ENCODE measurements around the gene PNPLA1. TPM values are rescaled to one million over a fixed set of nuclear protein-coding genes. Genes with fewer than 3 reads are reported as not detected.

The PNPLA1 gene
- polyA plus RNA-seq, 1 donor (not counting 4 experiments of a cell fraction or from before 2014, with no cell fraction given) = 0.14 TPM

- no peak for FAIRE-seq
- Histone ChIP-seq H3K27me3 (ENCODE audit: control insufficient read depth, extremely low read depth, insufficient read depth, low read length) (peaks cover 24% of the 10 kb centered on the region), H2AFZ (ENCODE audit: control insufficient read depth, low read length) (no peak overlapping the region), H3K36me3 (ENCODE audit: control insufficient read depth in 2 of 2, extremely low read depth in 1 of 2, insufficient read depth in 2 of 2, low read length in 2 of 2) (no peaks in the 10 kb centered on the region), H3K79me2 (ENCODE audit: control insufficient read depth, insufficient read depth, low read length) (no peaks in the 10 kb centered on the region), H3K4me2 (ENCODE audit: control insufficient read depth, extremely low read depth, insufficient read depth, low read depth, low read length) (no peak overlapping the region), H3K27ac (ENCODE audit: control insufficient read depth, insufficient read depth, low read length) (no peak overlapping the region), H3K9me1 (ENCODE audit: control insufficient read depth, extremely low read depth, insufficient read depth, low read length) (no peaks in the 10 kb centered on the region), H4K20me1 (ENCODE audit: control insufficient read depth, extremely low read depth, insufficient read depth, low read length) (no peaks in the 10 kb centered on the region), H3K4me3 (ENCODE audit: control insufficient read depth in 2 of 3, extremely low read depth in 1 of 3, insufficient read depth in 2 of 3, low read depth in 1 of 3, low read length in 3 of 3) (no peak overlapping the region), H3K9me3 (ENCODE audit: control insufficient read depth, low read depth, low read length) (no peaks in the 10 kb centered on the region), H3K9ac (ENCODE audit: control insufficient read depth, extremely low read depth, insufficient read depth, low read length) (no peak overlapping the region), H3K4me1 (ENCODE audit: control insufficient read depth, extremely low read depth, insufficient read depth, low read length) (peaks cover 3% of the 10 kb centered on the region)
- no peak for TF ChIP-seq EZH2 (IDR thresholded peaks at IDR 0.05; ENCODE audit: low read length)
- TF ChIP-seq CTCF (optimal IDR thresholded peaks at IDR 0.05 in 1 of 3, IDR thresholded peaks at IDR 0.05 in 1 of 3, conservative IDR thresholded peaks at IDR 0.05 in 1 of 3; ENCODE audit: extremely low read depth in 1 of 3, insufficient read depth in 2 of 3, low read length in 3 of 3) = no peak
- no peak for DNase-seq (ENCODE audit: low read depth, low spot score)
- dilution Hi-C loops (cut with MboI; ENCODE audit: extremely low pct_ligation_motif_present, low sequenced_read_pairs) = no loop called here
These were observed 11.1 kb downstream of the PNPLA1 start for GRCh38 chr6:36280983-36281382.

GRCh38 chr6:36283608-36284007 is 13.7 kb downstream of the PNPLA1 start:
- H3K36me3 ChIP-seq (ENCODE audit: control insufficient read depth in 2 of 2, extremely low read depth in 1 of 2, insufficient read depth in 2 of 2, low read length in 2 of 2) = no peaks in the 10 kb centered on the region
- FAIRE-seq (no peak), DNase-seq (ENCODE audit: low read depth, low spot score) (no peak)
- no peak overlapping the region for H3K4me3 ChIP-seq (ENCODE audit: control insufficient read depth in 2 of 3, extremely low read depth in 1 of 3, insufficient read depth in 2 of 3, low read depth in 1 of 3, low read length in 3 of 3)
- H3K9me1 ChIP-seq (ENCODE audit: control insufficient read depth, extremely low read depth, insufficient read depth, low read length) = no peaks in the 10 kb centered on the region
- H3K79me2 ChIP-seq (ENCODE audit: control insufficient read depth, insufficient read depth, low read length) = no peaks in the 10 kb centered on the region
- no peak overlapping the region for H3K27ac ChIP-seq (ENCODE audit: control insufficient read depth, insufficient read depth, low read length)
- H4K20me1 ChIP-seq (ENCODE audit: control insufficient read depth, extremely low read depth, insufficient read depth, low read length) = no peaks in the 10 kb centered on the region
- no peak overlapping the region for H3K9ac ChIP-seq (ENCODE audit: control insufficient read depth, extremely low read depth, insufficient read depth, low read length)
- H3K27me3 ChIP-seq (ENCODE audit: control insufficient read depth, extremely low read depth, insufficient read depth, low read length) = peaks cover 24% of the 10 kb centered on the region
- no peak overlapping the region for H3K4me2 ChIP-seq (ENCODE audit: control insufficient read depth, extremely low read depth, insufficient read depth, low read depth, low read length)
- dilution Hi-C loops (cut with MboI; ENCODE audit: extremely low pct_ligation_motif_present, low sequenced_read_pairs) = no loop called here
- H2AFZ ChIP-seq (ENCODE audit: control insufficient read depth, low read length) = no peak overlapping the region
- H3K4me1 ChIP-seq (ENCODE audit: control insufficient read depth, extremely low read depth, insufficient read depth, low read length) = no peaks in the 10 kb centered on the region
- TF ChIP-seq EZH2 (IDR thresholded peaks at IDR 0.05; ENCODE audit: low read length) (no peak), CTCF (optimal IDR thresholded peaks at IDR 0.05 in 1 of 3, IDR thresholded peaks at IDR 0.05 in 1 of 3, conservative IDR thresholded peaks at IDR 0.05 in 1 of 3; ENCODE audit: extremely low read depth in 1 of 3, insufficient read depth in 2 of 3, low read length in 3 of 3) (no peak)
- H3K9me3 ChIP-seq (ENCODE audit: control insufficient read depth, low read depth, low read length) = no peaks in the 10 kb centered on the region

Data from keratinocyte (primary cell).